ENCODE measurements around the gene AP1M2.

Gene AP1M2

GRCh38 chr19:10615429-10616023, 28.4 kb upstream of the AP1M2 start:
- DNase-seq (ENCODE audit: low read depth): no peak
- H3K4me3 ChIP-seq (ENCODE audit: low read length): no peak overlapping the region
- TF ChIP-seq, protein P1, sequence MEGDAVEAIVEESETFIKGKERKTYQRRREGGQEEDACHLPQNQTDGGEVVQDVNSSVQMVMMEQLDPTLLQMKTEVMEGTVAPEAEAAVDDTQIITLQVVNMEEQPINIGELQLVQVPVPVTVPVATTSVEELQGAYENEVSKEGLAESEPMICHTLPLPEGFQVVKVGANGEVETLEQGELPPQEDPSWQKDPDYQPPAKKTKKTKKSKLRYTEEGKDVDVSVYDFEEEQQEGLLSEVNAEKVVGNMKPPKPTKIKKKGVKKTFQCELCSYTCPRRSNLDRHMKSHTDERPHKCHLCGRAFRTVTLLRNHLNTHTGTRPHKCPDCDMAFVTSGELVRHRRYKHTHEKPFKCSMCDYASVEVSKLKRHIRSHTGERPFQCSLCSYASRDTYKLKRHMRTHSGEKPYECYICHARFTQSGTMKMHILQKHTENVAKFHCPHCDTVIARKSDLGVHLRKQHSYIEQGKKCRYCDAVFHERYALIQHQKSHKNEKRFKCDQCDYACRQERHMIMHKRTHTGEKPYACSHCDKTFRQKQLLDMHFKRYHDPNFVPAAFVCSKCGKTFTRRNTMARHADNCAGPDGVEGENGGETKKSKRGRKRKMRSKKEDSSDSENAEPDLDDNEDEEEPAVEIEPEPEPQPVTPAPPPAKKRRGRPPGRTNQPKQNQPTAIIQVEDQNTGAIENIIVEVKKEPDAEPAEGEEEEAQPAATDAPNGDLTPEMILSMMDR (conservative IDR thresholded peaks at IDR 0.05; ENCODE audit: low read depth, low read length): no peak

GRCh38 chr19:10612499-10613119, 25.5 kb upstream of the AP1M2 start:
- TF ChIP-seq, protein P1 (conservative IDR thresholded peaks at IDR 0.05; ENCODE audit: low read depth, low read length): no peak
- no peak for DNase-seq (ENCODE audit: low read depth)
- no peak overlapping the region for H3K4me3 ChIP-seq (ENCODE audit: low read length)

GRCh38 chr19:10611907-10612306, 24.8 kb upstream of the AP1M2 start:
- no peak overlapping the region for H3K4me3 ChIP-seq (ENCODE audit: low read length)
- TF ChIP-seq, protein P1 (conservative IDR thresholded peaks at IDR 0.05; ENCODE audit: low read depth, low read length): no peak
- no peak for DNase-seq (ENCODE audit: low read depth)

- TF ChIP-seq, protein P1 (conservative IDR thresholded peaks at IDR 0.05; ENCODE audit: low read depth, low read length): no peak
- H3K4me3 ChIP-seq (ENCODE audit: low read length): no peak overlapping the region
- no peak for DNase-seq (ENCODE audit: low read depth)
Observed at GRCh38 chr19:10604460-10604980, 17.4 kb upstream of the AP1M2 start.

GRCh38 chr19:10603873-10604459, 16.9 kb upstream of the AP1M2 start:
- TF ChIP-seq, protein P1 (conservative IDR thresholded peaks at IDR 0.05; ENCODE audit: low read depth, low read length): no peak
- H3K4me3 ChIP-seq (ENCODE audit: low read length): no peak overlapping the region
- no peak for DNase-seq (ENCODE audit: low read depth)

- H3K4me3 ChIP-seq (ENCODE audit: low read length): peak overlapping the region; percentile 85
- no peak for DNase-seq (ENCODE audit: low read depth)
- TF ChIP-seq, protein P1 (conservative IDR thresholded peaks at IDR 0.05; ENCODE audit: low read depth, low read length): no peak
Observed at GRCh38 chr19:10603084-10603872, 16.2 kb upstream of the AP1M2 start.

Measured in retinal pigment epithelial cell (primary cell).